Mucosa of descending colon (tissue), 3 donors: Measurements from ENCODE around the gene NFIX. TPM values are rescaled to one million over a fixed set of nuclear protein-coding genes. Genes with fewer than 3 reads are reported as not detected.

Source experiments
- ATAC-seq: fragments of 200-7000 bp; cut with Tn5 transposase; one replicate; pipeline ENCODE4 v1.9.1; 2020; ENCODE audit warnings: mild to moderate bottlenecking, moderate library complexity
- DNase-seq, 3 donors: peaks; one replicate each; pipeline ENCODE4 v3.0.0-alpha.2; 2020
- H3K36me3 ChIP-seq: fragments of 200-600 bp; one replicate; pipeline ENCODE4 v1.8.0; 2021; ENCODE audit warnings: low read depth, mild to moderate bottlenecking
- H3K4me1 ChIP-seq: fragments of 200-600 bp; one replicate; pipeline ENCODE4 v1.8.0; 2021; ENCODE audit warnings: low read depth, mild to moderate bottlenecking
- H3K4me3 ChIP-seq: fragments of 200-600 bp; one replicate; pipeline ENCODE4 v1.8.0; 2021; ENCODE audit warnings: mild to moderate bottlenecking
- H3K9me3 ChIP-seq: fragments of 200-600 bp; one replicate; pipeline ENCODE4 v1.8.0; 2021; ENCODE audit warnings: mild to moderate bottlenecking
- CTCF ChIP-seq: fragments of 200-600 bp; IDR thresholded peaks from one replicate; pipeline ENCODE4 v1.8.0; 2022; ENCODE audit warnings: antibody characterized with exemption, mild to moderate bottlenecking
- intact Hi-C, 2 donors: fragments of 100-400 bp; cut with DNase I in 1 of 2; cut with micrococcal nuclease in 1 of 2; formaldehyde crosslinking; loops; one replicate each; pipeline versions ENCODE4 v1.11.0 to v1.11.1; 2022; cut with DNase I, micrococcal nuclease
- total RNA-seq, 3 donors: library from RNA; stranded (reverse); fragmentation: NEBNext Ultra II Directional in 2 of 3; extraction: Animal tissue kit (Norgen Biotek cat#: 25700) in 2 of 3; gene quantifications; one replicate each; pipeline versions ENCODE4 v1.2.1 to v1.2.4, GENCODE V29; 2021 to 2023
- donor health status: DM: no; HTN: no; CAD: no; lungs with moderate emphysema.
- donor health status: DM: no; HTN: no; CAD: no.
- donor health status: DM: no; HTN: yes; CAD: no.

The NFIX gene
- total RNA-seq, 3 donors from 2014 or later, result 59.4 to 238 (median 64.6) TPM

- Histone ChIP-seq H3K4me1 (no peaks in the 10 kb centered on the region), H3K36me3 (no peaks in the 10 kb centered on the region), H3K4me3 (no peak overlapping the region), H3K9me3 (no peaks in the 10 kb centered on the region)
- DNase-seq, result no peak
- no peak for ATAC-seq
- intact Hi-C loops, result no loop called here
- no peak for TF ChIP-seq CTCF
Measured at GRCh38 chr19:13043285-13043684, 48.0 kb downstream of the NFIX start.

- intact Hi-C loops, result no loop called here
- no peaks in the 10 kb centered on the region for H3K36me3 ChIP-seq
- TF ChIP-seq CTCF, result no peak
- DNase-seq, result no peak
- H3K9me3 ChIP-seq, result no peaks in the 10 kb centered on the region
- ATAC-seq, result peak; percentile 57
- no peak overlapping the region for H3K4me3 ChIP-seq
- no peaks in the 10 kb centered on the region for H3K4me1 ChIP-seq
Measured at GRCh38 chr19:13044231-13044836, 49.1 kb downstream of the NFIX start.

- H3K4me1 ChIP-seq, result peaks cover under 1% of the 10 kb centered on the region
- ATAC-seq (no peak), DNase-seq (no peak)
- intact Hi-C loops, result no loop called here
- no peaks in the 10 kb centered on the region for H3K9me3 ChIP-seq
- no peak overlapping the region for H3K4me3 ChIP-seq
- no peak for TF ChIP-seq CTCF
- H3K36me3 ChIP-seq, result no peaks in the 10 kb centered on the region
Measured at GRCh38 chr19:13045812-13046211, 50.5 kb downstream of the NFIX start.

GRCh38 chr19:13047374-13047773 is 52.1 kb downstream of the NFIX start:
- ATAC-seq (no peak), DNase-seq (no peak)
- no peak overlapping the region for H3K4me3 ChIP-seq
- H3K36me3 ChIP-seq, result no peaks in the 10 kb centered on the region
- no peaks in the 10 kb centered on the region for H3K9me3 ChIP-seq
- peaks cover 13% of the 10 kb centered on the region for H3K4me1 ChIP-seq
- intact Hi-C loops, result no loop called here
- no peak for TF ChIP-seq CTCF

- intact Hi-C loops, result no loop called here
- ATAC-seq, result no peak
- Histone ChIP-seq H3K4me1 (peaks cover 34% of the 10 kb centered on the region), H3K36me3 (no peaks in the 10 kb centered on the region), H3K4me3 (no peak overlapping the region), H3K9me3 (no peaks in the 10 kb centered on the region)
- no peak for TF ChIP-seq CTCF
- DNase-seq, result no peak
Measured at GRCh38 chr19:13050274-13050673, 55.0 kb downstream of the NFIX start.
